ENCODE measurements around the gene FBXL20.

The FBXL20 gene

DNA sequence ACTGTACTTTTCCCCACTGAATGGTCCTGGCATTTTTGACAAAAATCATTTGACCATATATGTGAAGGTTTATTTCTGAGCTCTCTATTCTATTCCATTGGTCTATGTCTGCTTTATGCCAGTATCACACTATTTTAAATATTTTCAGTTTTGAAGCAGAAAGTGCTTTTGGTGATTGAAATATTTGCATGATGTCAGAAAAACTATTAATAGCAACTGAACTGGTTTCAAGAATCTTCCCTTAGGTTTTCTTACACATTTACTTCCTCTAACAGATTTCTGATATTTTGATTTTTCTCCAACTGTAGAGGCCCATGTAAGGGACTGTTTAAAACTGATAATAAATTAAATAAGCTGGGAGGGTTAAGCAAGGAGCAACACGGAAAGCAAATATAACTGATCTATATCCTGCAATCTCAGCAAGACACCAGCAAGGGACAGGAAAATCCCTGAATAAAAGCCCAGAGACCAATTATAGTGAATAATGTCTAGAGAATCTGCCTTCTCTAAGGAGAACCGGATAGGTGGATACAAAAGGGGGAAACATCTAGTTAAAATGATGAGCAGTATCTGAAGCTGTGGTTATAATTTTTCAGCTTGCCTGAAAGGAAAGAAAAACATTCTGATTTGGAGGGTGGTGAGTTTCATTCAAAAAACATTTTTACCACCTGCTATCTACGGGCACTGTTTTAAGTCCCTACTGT is 94.8 kb downstream of the FBXL20 start:
- peak; percentile 76 for ATAC-seq

DNA sequence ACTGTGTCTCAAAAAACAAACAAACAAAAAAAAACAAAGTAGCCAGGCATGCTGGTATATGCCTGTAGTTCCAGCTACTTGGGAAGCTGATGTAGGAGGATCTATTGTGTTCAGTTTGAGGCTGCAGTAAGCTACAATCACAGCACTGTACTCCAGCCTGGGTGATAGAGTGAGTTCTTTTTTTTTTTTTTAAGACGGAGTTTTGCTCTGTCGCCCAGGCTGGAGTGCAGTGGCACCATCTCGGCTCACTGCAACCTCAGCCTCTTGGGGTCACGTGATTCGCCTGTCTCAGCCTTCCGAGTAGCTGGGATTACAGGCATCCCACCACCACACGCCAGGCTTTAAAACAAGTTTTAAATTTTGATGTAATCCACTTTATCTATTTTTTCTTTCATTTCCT is 95.4 kb downstream of the FBXL20 start:
- ATAC-seq = no peak
- TF ChIP-seq GLIS3 (CRISPR knock-in tag; IDR thresholded peaks at IDR 0.05) (no peak), ISL1 (CRISPR knock-in tag; IDR thresholded peaks at IDR 0.05) (no peak), BACH2 (CRISPR knock-in tag; IDR thresholded peaks at IDR 0.05; ENCODE audit: borderline replicate concordance) (no peak), ZC3H10 (CRISPR knock-in tag; IDR thresholded peaks at IDR 0.05) (no peak), ZFP30 (CRISPR knock-in tag; IDR thresholded peaks at IDR 0.05) (no peak), TCF4 (CRISPR knock-in tag; IDR thresholded peaks at IDR 0.05; ENCODE audit: borderline replicate concordance) (no peak), ESRRG (CRISPR knock-in tag; IDR thresholded peaks at IDR 0.05) (no peak), ZFP3 (CRISPR knock-in tag; IDR thresholded peaks at IDR 0.05) (no peak), PPARA (CRISPR knock-in tag; IDR thresholded peaks at IDR 0.05; ENCODE audit: borderline replicate concordance) (no peak), CSDC2 (CRISPR knock-in tag; IDR thresholded peaks at IDR 0.05) (no peak), TOX (CRISPR knock-in tag; IDR thresholded peaks at IDR 0.05; ENCODE audit: borderline replicate concordance) (no peak), ZNF565 (CRISPR knock-in tag; conservative IDR thresholded peaks at IDR 0.05; ENCODE audit: low read depth) (no peak), ARNTL (CRISPR knock-in tag; IDR thresholded peaks at IDR 0.05; ENCODE audit: borderline replicate concordance, low read depth) (no peak)
- TF ChIP-seq, protein P1, sequence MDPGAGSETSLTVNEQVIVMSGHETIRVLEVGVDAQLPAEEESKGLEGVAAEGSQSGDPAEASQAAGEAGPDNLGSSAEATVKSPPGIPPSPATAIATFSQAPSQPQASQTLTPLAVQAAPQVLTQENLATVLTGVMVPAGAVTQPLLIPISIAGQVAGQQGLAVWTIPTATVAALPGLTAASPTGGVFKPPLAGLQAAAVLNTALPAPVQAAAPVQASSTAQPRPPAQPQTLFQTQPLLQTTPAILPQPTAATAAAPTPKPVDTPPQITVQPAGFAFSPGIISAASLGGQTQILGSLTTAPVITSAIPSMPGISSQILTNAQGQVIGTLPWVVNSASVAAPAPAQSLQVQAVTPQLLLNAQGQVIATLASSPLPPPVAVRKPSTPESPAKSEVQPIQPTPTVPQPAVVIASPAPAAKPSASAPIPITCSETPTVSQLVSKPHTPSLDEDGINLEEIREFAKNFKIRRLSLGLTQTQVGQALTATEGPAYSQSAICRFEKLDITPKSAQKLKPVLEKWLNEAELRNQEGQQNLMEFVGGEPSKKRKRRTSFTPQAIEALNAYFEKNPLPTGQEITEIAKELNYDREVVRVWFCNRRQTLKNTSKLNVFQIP (CRISPR knock-in tag; IDR thresholded peaks at IDR 0.05; ENCODE audit: borderline replicate concordance, low read depth) = no peak
- TF ChIP-seq, protein P2, sequence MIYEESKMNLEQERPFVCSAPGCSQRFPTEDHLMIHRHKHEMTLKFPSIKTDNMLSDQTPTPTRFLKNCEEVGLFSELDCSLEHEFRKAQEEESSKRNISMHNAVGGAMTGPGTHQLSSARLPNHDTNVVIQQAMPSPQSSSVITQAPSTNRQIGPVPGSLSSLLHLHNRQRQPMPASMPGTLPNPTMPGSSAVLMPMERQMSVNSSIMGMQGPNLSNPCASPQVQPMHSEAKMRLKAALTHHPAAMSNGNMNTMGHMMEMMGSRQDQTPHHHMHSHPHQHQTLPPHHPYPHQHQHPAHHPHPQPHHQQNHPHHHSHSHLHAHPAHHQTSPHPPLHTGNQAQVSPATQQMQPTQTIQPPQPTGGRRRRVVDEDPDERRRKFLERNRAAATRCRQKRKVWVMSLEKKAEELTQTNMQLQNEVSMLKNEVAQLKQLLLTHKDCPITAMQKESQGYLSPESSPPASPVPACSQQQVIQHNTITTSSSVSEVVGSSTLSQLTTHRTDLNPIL (CRISPR knock-in tag; IDR thresholded peaks at IDR 0.05; ENCODE audit: low read depth) = no peak

More for the DNA sequence above, 94.8 kb downstream of the FBXL20 start:
- TF ChIP-seq PPARA (CRISPR knock-in tag; IDR thresholded peaks at IDR 0.05; ENCODE audit: borderline replicate concordance) (no peak), OSR1 (CRISPR knock-in tag; IDR thresholded peaks at IDR 0.05) (no peak), ZNF70 (CRISPR knock-in tag; IDR thresholded peaks at IDR 0.05) (no peak)
- TF ChIP-seq, protein P2 (CRISPR knock-in tag; IDR thresholded peaks at IDR 0.05; ENCODE audit: low read depth) = no peak
- TF ChIP-seq, protein P3, sequence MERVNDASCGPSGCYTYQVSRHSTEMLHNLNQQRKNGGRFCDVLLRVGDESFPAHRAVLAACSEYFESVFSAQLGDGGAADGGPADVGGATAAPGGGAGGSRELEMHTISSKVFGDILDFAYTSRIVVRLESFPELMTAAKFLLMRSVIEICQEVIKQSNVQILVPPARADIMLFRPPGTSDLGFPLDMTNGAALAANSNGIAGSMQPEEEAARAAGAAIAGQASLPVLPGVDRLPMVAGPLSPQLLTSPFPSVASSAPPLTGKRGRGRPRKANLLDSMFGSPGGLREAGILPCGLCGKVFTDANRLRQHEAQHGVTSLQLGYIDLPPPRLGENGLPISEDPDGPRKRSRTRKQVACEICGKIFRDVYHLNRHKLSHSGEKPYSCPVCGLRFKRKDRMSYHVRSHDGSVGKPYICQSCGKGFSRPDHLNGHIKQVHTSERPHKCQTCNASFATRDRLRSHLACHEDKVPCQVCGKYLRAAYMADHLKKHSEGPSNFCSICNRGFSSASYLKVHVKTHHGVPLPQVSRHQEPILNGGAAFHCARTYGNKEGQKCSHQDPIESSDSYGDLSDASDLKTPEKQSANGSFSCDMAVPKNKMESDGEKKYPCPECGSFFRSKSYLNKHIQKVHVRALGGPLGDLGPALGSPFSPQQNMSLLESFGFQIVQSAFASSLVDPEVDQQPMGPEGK (CRISPR knock-in tag; IDR thresholded peaks at IDR 0.05; ENCODE audit: borderline replicate concordance) = no peak

- TF ChIP-seq TOX (CRISPR knock-in tag; IDR thresholded peaks at IDR 0.05; ENCODE audit: borderline replicate concordance) = no peak
- no peak for TF ChIP-seq ZNF565 (CRISPR knock-in tag; conservative IDR thresholded peaks at IDR 0.05; ENCODE audit: low read depth)
- no peak for TF ChIP-seq TCF4 (CRISPR knock-in tag; IDR thresholded peaks at IDR 0.05; ENCODE audit: borderline replicate concordance)
- no peak for TF ChIP-seq CSDC2 (CRISPR knock-in tag; IDR thresholded peaks at IDR 0.05)
- TF ChIP-seq SNAI2 (CRISPR knock-in tag; IDR thresholded peaks at IDR 0.05) = no peak
- TF ChIP-seq OSR1 (CRISPR knock-in tag; IDR thresholded peaks at IDR 0.05) = no peak
- TF ChIP-seq ZNF8 (CRISPR knock-in tag; IDR thresholded peaks at IDR 0.05) = no peak
- TF ChIP-seq, protein P4, sequence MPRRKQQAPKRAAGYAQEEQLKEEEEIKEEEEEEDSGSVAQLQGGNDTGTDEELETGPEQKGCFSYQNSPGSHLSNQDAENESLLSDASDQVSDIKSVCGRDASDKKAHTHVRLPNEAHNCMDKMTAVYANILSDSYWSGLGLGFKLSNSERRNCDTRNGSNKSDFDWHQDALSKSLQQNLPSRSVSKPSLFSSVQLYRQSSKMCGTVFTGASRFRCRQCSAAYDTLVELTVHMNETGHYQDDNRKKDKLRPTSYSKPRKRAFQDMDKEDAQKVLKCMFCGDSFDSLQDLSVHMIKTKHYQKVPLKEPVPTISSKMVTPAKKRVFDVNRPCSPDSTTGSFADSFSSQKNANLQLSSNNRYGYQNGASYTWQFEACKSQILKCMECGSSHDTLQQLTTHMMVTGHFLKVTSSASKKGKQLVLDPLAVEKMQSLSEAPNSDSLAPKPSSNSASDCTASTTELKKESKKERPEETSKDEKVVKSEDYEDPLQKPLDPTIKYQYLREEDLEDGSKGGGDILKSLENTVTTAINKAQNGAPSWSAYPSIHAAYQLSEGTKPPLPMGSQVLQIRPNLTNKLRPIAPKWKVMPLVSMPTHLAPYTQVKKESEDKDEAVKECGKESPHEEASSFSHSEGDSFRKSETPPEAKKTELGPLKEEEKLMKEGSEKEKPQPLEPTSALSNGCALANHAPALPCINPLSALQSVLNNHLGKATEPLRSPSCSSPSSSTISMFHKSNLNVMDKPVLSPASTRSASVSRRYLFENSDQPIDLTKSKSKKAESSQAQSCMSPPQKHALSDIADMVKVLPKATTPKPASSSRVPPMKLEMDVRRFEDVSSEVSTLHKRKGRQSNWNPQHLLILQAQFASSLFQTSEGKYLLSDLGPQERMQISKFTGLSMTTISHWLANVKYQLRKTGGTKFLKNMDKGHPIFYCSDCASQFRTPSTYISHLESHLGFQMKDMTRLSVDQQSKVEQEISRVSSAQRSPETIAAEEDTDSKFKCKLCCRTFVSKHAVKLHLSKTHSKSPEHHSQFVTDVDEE (CRISPR knock-in tag; IDR thresholded peaks at IDR 0.05) = no peak
- no peak for TF ChIP-seq ZNF70 (CRISPR knock-in tag; IDR thresholded peaks at IDR 0.05)
- no peak for TF ChIP-seq CSRNP3 (CRISPR knock-in tag; IDR thresholded peaks at IDR 0.05)
- TF ChIP-seq ESRRG (CRISPR knock-in tag; IDR thresholded peaks at IDR 0.05) = no peak
- no peak for TF ChIP-seq ZFP30 (CRISPR knock-in tag; IDR thresholded peaks at IDR 0.05)
- TF ChIP-seq, protein P3 (CRISPR knock-in tag; IDR thresholded peaks at IDR 0.05; ENCODE audit: borderline replicate concordance) = no peak
- TF ChIP-seq, protein P2 (CRISPR knock-in tag; IDR thresholded peaks at IDR 0.05; ENCODE audit: low read depth) = no peak
- no peak for TF ChIP-seq ZFP3 (CRISPR knock-in tag; IDR thresholded peaks at IDR 0.05)
- no peak for TF ChIP-seq RARB (CRISPR knock-in tag; IDR thresholded peaks at IDR 0.05)
- ATAC-seq = no peak
These were observed 97.2 kb downstream of the FBXL20 start for GRCh38 chr17:39304188-39304587.
